ENCODE data around the gene APEX1. TPM values are rescaled to one million over a fixed set of nuclear protein-coding genes. Genes with fewer than 3 reads are reported as not detected.

APEX1 gene
- total and polyA plus RNA-seq, 2 of the 8 experiments (the other 6 are each of a cell fraction or from before 2014, with no cell fraction given): 384 to 700 TPM

DNA sequence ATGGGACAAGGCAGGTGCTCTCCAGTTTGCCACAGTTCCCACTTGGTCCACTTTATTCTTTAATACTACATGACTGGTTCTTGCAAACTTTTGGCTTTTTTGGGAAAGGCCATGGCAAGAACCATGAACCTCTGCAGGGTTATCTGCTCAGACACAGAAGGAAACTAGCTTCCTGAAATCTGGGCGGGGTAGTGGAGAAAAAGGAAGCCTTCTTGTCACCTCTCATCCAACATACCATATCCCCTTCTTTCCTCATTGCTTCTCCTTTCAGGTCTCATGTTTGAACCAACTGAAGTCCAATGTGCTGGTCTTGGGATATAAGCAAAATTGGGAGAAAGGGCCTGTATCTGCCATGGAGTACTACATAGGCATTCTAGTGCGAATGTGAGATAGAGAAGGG, 13.6 kb upstream of the APEX1 start:
- Histone ChIP-seq H3K4me1 (replicated peaks in 1 of 4; ENCODE audit: control insufficient read depth in 3 of 4, insufficient read depth in 4 of 4, low read length in 3 of 4) (no peaks in the 10 kb centered on the region), H2BK20ac (ENCODE audit: low read length) (no peak overlapping the region), H2BK15ac (ENCODE audit: low read length) (no peak overlapping the region), H4K5ac (ENCODE audit: insufficient read length, low read depth, low read length) (no peak overlapping the region), H3K4ac (replicated peaks; ENCODE audit: insufficient read length, low read depth, low read length) (no peak overlapping the region), H2BK12ac (ENCODE audit: low read depth, low read length) (no peak overlapping the region), H2AK5ac (ENCODE audit: low read depth, low read length) (no peak overlapping the region), H3K27me3 (replicated peaks in 1 of 4; ENCODE audit: control insufficient read depth in 3 of 4, extremely low read depth in 1 of 4, insufficient read depth in 3 of 4, low read length in 3 of 4) (no peaks in the 10 kb centered on the region; a peak in 1 of 7 replicates), H3K4me3 (ENCODE audit: extremely low read depth in 1 of 4, insufficient read depth in 2 of 4, low read depth in 3 of 4, low read length in 4 of 4) (no peak overlapping the region), H3K79me1 (ENCODE audit: low read depth, low read length) (no peaks in the 10 kb centered on the region), H3K79me2 (ENCODE audit: control insufficient read depth in 1 of 2, insufficient read depth in 2 of 2, low read length in 2 of 2) (no peaks in the 10 kb centered on the region), H3K14ac (ENCODE audit: insufficient read length) (no peak overlapping the region), H3K9me3 (ENCODE audit: insufficient read depth in 2 of 2, low read depth in 1 of 2, low read length in 1 of 2) (no peaks in the 10 kb centered on the region), H2BK5ac (ENCODE audit: low read depth, low read length) (no peak overlapping the region), H3K23ac (ENCODE audit: insufficient read length) (no peak overlapping the region), H4K8ac (ENCODE audit: extremely low read depth, insufficient read depth, low read length) (no peak overlapping the region), H3K23me2 (ENCODE audit: low read depth, low read length) (no peaks in the 10 kb centered on the region), H2BK120ac (replicated peaks; ENCODE audit: low read depth, low read length) (no peak overlapping the region), H3K56ac (replicated peaks; ENCODE audit: insufficient read length, low read depth, low read length) (no peak overlapping the region), H2AFZ (ENCODE audit: low read length) (no peak overlapping the region), H3K18ac (ENCODE audit: extremely low read depth, low read length) (no peak overlapping the region), H3K27ac (ENCODE audit: low read depth, low read length) (no peak overlapping the region), H3K4me2 (ENCODE audit: insufficient read depth in 1 of 2, low read depth in 2 of 2, low read length in 2 of 2) (no peak overlapping the region), H3K9ac (replicated peaks in 1 of 4; ENCODE audit: extremely low read depth in 1 of 4, low read depth in 3 of 4, low read length in 3 of 4) (no peak overlapping the region), H4K91ac (replicated peaks; ENCODE audit: insufficient read length, low read length) (no peak overlapping the region), H4K20me1 (replicated peaks in 1 of 2; ENCODE audit: control insufficient read depth in 1 of 2, insufficient read depth in 2 of 2, low read length in 2 of 2) (no peaks in the 10 kb centered on the region), H3K36me3 (ENCODE audit: control insufficient read depth in 2 of 4, insufficient read depth in 4 of 4, low read length in 3 of 4) (peaks cover 10 to 13% (median 12%) of the 10 kb centered on the region in 4 experiments)
- ChIA-PET CTCF (ENCODE audit: partially characterized antibody) (interaction anchor here (1.1 kb wide), 1 partner anchor 166 kb away, joined by 3 read pairs; no protein-coding TSS in a partner anchor), POLR2A (ENCODE audit: partially characterized antibody) (interaction anchor here (0.7 to 8.2 kb wide), 7 partner anchors 11 to 133 kb away, joined by 3 to 68 read pairs (median 3); partner anchors contain the start of genes APEX1, OSGEP and TEP1)
- FAIRE-seq: no peak
- 87% methylated on average over 2 of the region's 2 CpGs; no CpG with 5 or more reads in 1 of the 2 experiments for WGBS, 2 experiments (ENCODE audit: extremely low coverage in 1 of 2, insufficient coverage in 1 of 2, insufficient read length in 1 of 2, insufficient replicate concordance in 2 of 2, low coverage in 1 of 2, low lambda C conversion rate in 2 of 2, missing lambda C conversion rate in 1 of 2)
- no peak for DNase-seq (ENCODE audit: low read depth in 1 of 2, low spot score in 2 of 2)
- no peak for TF ChIP-seq POLR2AphosphoS5 (IDR thresholded peaks at IDR 0.05; ENCODE audit: low read depth, low read length)
- TF ChIP-seq NANOG (IDR thresholded peaks at IDR 0.05; ENCODE audit: insufficient read depth, low read depth, low read length, poor library complexity, severe bottlenecking): no peak
- no peak for TF ChIP-seq TAF7 (optimal IDR thresholded peaks at IDR 0.05; ENCODE audit: borderline replicate concordance, low read depth, low read length)
- TF ChIP-seq GTF2F1 (IDR thresholded peaks at IDR 0.05; ENCODE audit: borderline replicate concordance, low read depth, low read length): no peak
- TF ChIP-seq BCL11A (IDR thresholded peaks at IDR 0.05; ENCODE audit: low read depth in 2 of 2, low read length in 2 of 2): no peak
- no peak for TF ChIP-seq TEAD4 (IDR thresholded peaks at IDR 0.05; ENCODE audit: low read depth, low read length)
- TF ChIP-seq TAF1 (IDR thresholded peaks at IDR 0.05; ENCODE audit: low read depth, low read length): no peak
- no peak for TF ChIP-seq KDM1A (IDR thresholded peaks at IDR 0.05; ENCODE audit: borderline replicate concordance, low read length)
- TF ChIP-seq SP1 (IDR thresholded peaks at IDR 0.05; ENCODE audit: low read depth, low read length): no peak
- TF ChIP-seq FOSL1 (IDR thresholded peaks at IDR 0.05; ENCODE audit: insufficient read depth, low read depth, low read length): no peak
- TF ChIP-seq BRCA1 (IDR thresholded peaks at IDR 0.05; ENCODE audit: low read depth, low read length): no peak
- no peak for TF ChIP-seq JUND (IDR thresholded peaks at IDR 0.05; ENCODE audit: low read length)
